RWPE2 (cell line): ENCODE data around the gene ATP2C1.

Source experiments
- ATAC-seq: fragments of 200-7000 bp; cut with Tn5 transposase; 3 replicates; pipeline ENCODE4 v1.9.1; 2021; ENCODE audit warnings: low read depth
- DNase-seq: peaks from one replicate; pipeline ENCODE4 v3.0.0-alpha.2; 2020; ENCODE audit warnings: low spot score
- H3K27ac ChIP-seq: fragments of 450-650 bp; 2 replicates; pipeline ENCODE4 v1.5.1; 2017; ENCODE audit warnings: mild to moderate bottlenecking; ENCODE audit not compliant: poor library complexity, severe bottlenecking
- H3K27me3 ChIP-seq: fragments of 250-450 bp; sonication (Bioruptor Pico); 2 replicates; pipeline ENCODE4 v1.5.1; 2021; ENCODE audit warnings: mild to moderate bottlenecking, moderate library complexity; ENCODE audit not compliant: insufficient read depth, poor library complexity, severe bottlenecking
- H3K36me3 ChIP-seq: fragments of 250-450 bp; sonication (Bioruptor Pico); 2 replicates; pipeline ENCODE4 v1.5.1; 2020; ENCODE audit warnings: low read depth, mild to moderate bottlenecking, moderate library complexity
- H3K4me1 ChIP-seq: fragments of 250-450 bp; sonication (Bioruptor Pico); 2 replicates; pipeline ENCODE4 v1.5.1; 2021; ENCODE audit warnings: mild to moderate bottlenecking, moderate library complexity; ENCODE audit not compliant: insufficient read depth, poor library complexity, severe bottlenecking
- H3K4me3 ChIP-seq: fragments of 250-450 bp; sonication (Bioruptor Pico); 2 replicates; pipeline ENCODE4 v1.5.1; 2021; ENCODE audit warnings: mild to moderate bottlenecking, moderate library complexity; ENCODE audit not compliant: severe bottlenecking
- H3K9me3 ChIP-seq: fragments of 250-450 bp; sonication (Bioruptor Pico); 2 replicates; pipeline ENCODE4 v1.5.1; 2021; ENCODE audit warnings: mild to moderate bottlenecking, moderate library complexity; ENCODE audit not compliant: severe bottlenecking
- TF ChIP-seq, protein P1 (sequence below): fragments of 450-650 bp; IDR thresholded peaks from one replicate; pipeline ENCODE4 v1.5.1; 2017; ENCODE audit warnings: mild to moderate bottlenecking, moderate library complexity; ENCODE audit not compliant: poor library complexity, severe bottlenecking

The ATP2C1 gene

GRCh38 chr3:131028844-131029243, 135.0 kb downstream of the ATP2C1 start:
- H3K36me3 ChIP-seq, result peaks cover 13% of the 10 kb centered on the region; the same call in 1 of the 2 replicates
- TF ChIP-seq, protein P1, sequence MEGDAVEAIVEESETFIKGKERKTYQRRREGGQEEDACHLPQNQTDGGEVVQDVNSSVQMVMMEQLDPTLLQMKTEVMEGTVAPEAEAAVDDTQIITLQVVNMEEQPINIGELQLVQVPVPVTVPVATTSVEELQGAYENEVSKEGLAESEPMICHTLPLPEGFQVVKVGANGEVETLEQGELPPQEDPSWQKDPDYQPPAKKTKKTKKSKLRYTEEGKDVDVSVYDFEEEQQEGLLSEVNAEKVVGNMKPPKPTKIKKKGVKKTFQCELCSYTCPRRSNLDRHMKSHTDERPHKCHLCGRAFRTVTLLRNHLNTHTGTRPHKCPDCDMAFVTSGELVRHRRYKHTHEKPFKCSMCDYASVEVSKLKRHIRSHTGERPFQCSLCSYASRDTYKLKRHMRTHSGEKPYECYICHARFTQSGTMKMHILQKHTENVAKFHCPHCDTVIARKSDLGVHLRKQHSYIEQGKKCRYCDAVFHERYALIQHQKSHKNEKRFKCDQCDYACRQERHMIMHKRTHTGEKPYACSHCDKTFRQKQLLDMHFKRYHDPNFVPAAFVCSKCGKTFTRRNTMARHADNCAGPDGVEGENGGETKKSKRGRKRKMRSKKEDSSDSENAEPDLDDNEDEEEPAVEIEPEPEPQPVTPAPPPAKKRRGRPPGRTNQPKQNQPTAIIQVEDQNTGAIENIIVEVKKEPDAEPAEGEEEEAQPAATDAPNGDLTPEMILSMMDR, result no peak
- ATAC-seq (no peak), DNase-seq (no peak)
- no peaks in the 10 kb centered on the region for H3K9me3 ChIP-seq
- H3K27me3 ChIP-seq, result no peaks in the 10 kb centered on the region
- H3K27ac ChIP-seq, result no peak overlapping the region
- H3K4me1 ChIP-seq, result peaks cover 9% of the 10 kb centered on the region
- H3K4me3 ChIP-seq, result no peak overlapping the region

DNA sequence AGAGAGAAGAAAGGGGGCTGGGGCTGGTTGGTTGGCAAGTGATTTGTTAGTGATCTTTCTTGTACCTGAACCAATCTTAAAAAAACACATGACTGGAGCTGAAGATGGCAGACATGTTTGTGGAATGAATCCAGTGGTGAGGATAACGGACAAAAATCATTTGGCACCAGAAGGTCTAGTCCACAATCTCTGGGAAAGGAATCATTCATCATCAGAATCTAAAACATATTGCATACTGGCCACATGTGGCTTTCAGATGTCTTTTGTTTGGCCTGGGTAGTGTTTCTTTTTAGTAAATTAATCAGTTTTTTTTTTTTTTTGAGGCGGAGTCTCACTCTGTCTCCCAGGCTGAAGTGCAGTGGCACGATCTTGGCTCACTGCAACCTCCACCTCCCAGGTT, 137.8 kb downstream of the ATP2C1 start:
- no peak overlapping the region for H3K27ac ChIP-seq
- ATAC-seq (no peak), DNase-seq (no peak)
- no peak overlapping the region for H3K4me3 ChIP-seq
- TF ChIP-seq, protein P1, result no peak
- H3K9me3 ChIP-seq, result no peaks in the 10 kb centered on the region
- H3K4me1 ChIP-seq, result peaks cover 7% of the 10 kb centered on the region
- H3K27me3 ChIP-seq, result no peaks in the 10 kb centered on the region
- H3K36me3 ChIP-seq, result peaks cover 9% of the 10 kb centered on the region; the same call in 1 of the 2 replicates

DNA sequence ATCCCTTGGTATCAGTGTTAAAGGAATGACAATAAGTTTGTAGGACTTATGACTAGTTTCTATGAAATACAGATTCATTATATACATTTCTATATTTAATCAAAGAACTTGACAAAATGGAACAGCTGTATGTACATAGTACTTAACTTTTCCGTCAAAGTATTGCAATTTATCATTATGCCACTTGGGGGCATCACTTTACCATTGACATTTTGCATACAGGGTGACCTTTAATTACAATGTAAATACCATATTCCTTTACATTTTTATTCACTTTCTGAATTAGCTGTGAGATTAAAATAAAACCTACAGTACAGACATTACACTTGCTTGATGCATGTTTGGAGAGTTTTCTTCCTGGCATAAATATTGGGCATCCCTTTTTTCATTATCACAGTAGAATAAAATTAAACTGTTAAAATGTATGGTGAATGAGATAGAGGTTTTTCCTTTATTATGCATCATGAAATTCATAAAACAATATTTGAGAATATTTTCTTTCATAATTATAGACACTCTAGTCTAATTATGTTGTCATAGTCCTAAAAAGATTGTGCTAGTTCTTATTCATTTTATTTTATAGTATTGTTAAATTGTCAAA, 139.7 kb downstream of the ATP2C1 start:
- no peaks in the 10 kb centered on the region for H3K9me3 ChIP-seq
- H3K36me3 ChIP-seq, result peaks cover 9% of the 10 kb centered on the region; the same call in 1 of the 2 replicates
- H3K4me1 ChIP-seq, result peaks cover 4% of the 10 kb centered on the region
- no peak overlapping the region for H3K4me3 ChIP-seq
- DNase-seq, result no peak
- H3K27ac ChIP-seq, result no peak overlapping the region
- ATAC-seq, result no peak; the same call in 2 of the 3 replicates
- H3K27me3 ChIP-seq, result no peaks in the 10 kb centered on the region
- TF ChIP-seq, protein P1, result peak; percentile 82

GRCh38 chr3:131036200-131036816, 142.4 kb downstream of the ATP2C1 start:
- DNase-seq (no peak), ATAC-seq (peak; percentile 71)
- Histone ChIP-seq H3K27me3 (no peaks in the 10 kb centered on the region), H3K4me1 (peaks cover 4% of the 10 kb centered on the region), H3K36me3 (peaks cover 9% of the 10 kb centered on the region; the same call in 1 of the 2 replicates), H3K27ac (no peak overlapping the region), H3K4me3 (no peak overlapping the region), H3K9me3 (no peaks in the 10 kb centered on the region)
- TF ChIP-seq, protein P1, result no peak

GRCh38 chr3:131036986-131037385, 143.1 kb downstream of the ATP2C1 start:
- no peak overlapping the region for H3K4me3 ChIP-seq
- H3K27ac ChIP-seq, result no peak overlapping the region
- peaks cover 9% of the 10 kb centered on the region; the same call in 1 of the 2 replicates for H3K36me3 ChIP-seq
- H3K4me1 ChIP-seq, result peaks cover 4% of the 10 kb centered on the region
- DNase-seq (no peak), ATAC-seq (no peak)
- no peaks in the 10 kb centered on the region for H3K27me3 ChIP-seq
- TF ChIP-seq, protein P1, result no peak
- H3K9me3 ChIP-seq, result no peaks in the 10 kb centered on the region
